ENCODE data around the gene PTPRN2. TPM values are rescaled to one million over a fixed set of nuclear protein-coding genes. Genes with fewer than 3 reads are reported as not detected.

PTPRN2 gene
- total RNA-seq, 1 donor from 2014 or later: 15.4 TPM

DNA sequence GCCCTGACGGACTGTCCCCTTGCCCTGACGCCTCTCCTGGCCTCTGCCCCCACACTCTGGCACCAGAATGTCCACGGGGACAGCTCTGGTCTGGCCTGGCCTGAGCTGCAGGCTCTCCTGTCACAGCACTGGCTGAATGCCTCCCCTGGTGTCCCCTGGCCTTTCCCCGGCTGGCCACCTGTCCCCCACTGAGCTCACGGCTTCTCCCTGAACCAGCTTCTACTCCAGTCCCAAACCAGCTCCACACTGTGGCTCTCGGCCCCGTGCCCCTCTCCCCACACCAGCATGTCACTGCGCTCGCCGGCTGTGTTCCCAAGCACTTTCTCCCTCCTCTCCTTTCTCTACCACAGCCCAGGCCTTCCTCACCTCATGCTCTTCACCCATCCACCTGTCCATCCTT, 864.4 kb downstream of the PTPRN2 start:
- Mint-ChIP-seq H3K27me3 (peaks cover 25% of the 10 kb centered on the region), H3K36me3 (no peaks in the 10 kb centered on the region)
- DNase-seq (ENCODE audit: extremely low spot score, unreplicated experiment): no peak

DNA sequence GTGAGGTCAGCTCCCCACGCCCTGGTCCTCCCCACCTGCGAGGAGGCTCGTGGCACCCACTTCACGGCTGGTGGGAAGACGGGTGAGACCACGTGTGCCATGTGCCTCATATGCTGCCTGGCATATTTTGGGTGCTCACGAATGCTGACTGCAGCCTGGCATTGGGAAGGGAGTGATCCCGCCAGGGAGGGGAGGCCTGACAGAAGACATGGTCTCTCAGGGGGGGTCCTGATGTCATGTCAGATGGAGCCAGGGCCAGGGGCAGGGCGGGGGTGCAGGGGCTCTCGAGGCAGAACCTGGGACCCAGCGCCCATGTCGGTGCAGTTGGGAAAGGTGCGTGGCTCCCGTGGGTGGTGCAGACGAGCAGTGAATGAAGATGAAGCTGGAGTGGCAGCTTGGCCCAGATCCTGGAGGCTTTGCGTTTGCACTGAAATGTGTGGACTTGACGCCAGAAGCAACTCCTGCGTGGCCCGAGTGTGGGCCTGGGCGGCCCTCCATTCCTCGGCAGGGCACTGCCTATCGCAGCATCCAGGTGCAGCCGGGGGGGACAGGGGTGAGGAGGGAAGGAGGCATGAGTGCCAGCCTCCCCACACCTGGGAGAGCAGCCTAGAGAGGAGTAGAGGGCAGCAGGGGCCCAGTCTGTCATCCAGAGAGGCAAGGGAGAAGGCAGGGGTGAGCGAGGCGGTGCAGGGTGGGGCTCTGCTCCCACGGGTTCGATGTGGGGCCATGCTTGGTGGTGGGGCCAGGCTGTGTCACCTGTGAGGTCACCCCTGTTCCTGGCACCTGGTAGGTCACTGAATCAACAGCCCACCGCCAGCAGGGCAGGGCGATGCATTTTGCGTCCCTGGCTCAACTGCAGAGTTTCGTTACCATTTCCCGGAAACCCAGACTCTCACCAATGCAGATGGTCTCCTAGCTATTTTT, 865.2 kb downstream of the PTPRN2 start:
- Mint-ChIP-seq H3K36me3 (no peaks in the 10 kb centered on the region), H3K27me3 (peaks cover 22% of the 10 kb centered on the region), H3K4me1 (ENCODE audit: unreplicated experiment) (peaks cover 5% of the 10 kb centered on the region), H3K27ac (no peak overlapping the region), H3K4me3 (no peak overlapping the region), H3K9me3 (no peaks in the 10 kb centered on the region)
- TF ChIP-seq, protein P1, sequence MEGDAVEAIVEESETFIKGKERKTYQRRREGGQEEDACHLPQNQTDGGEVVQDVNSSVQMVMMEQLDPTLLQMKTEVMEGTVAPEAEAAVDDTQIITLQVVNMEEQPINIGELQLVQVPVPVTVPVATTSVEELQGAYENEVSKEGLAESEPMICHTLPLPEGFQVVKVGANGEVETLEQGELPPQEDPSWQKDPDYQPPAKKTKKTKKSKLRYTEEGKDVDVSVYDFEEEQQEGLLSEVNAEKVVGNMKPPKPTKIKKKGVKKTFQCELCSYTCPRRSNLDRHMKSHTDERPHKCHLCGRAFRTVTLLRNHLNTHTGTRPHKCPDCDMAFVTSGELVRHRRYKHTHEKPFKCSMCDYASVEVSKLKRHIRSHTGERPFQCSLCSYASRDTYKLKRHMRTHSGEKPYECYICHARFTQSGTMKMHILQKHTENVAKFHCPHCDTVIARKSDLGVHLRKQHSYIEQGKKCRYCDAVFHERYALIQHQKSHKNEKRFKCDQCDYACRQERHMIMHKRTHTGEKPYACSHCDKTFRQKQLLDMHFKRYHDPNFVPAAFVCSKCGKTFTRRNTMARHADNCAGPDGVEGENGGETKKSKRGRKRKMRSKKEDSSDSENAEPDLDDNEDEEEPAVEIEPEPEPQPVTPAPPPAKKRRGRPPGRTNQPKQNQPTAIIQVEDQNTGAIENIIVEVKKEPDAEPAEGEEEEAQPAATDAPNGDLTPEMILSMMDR (conservative IDR thresholded peaks at IDR 0.05): no peak
- DNase-seq (ENCODE audit: extremely low spot score, unreplicated experiment): no peak

More for the DNA sequence above, 864.4 kb downstream of the PTPRN2 start:
- Mint-ChIP-seq H3K4me3 (no peak overlapping the region), H3K4me1 (ENCODE audit: unreplicated experiment) (no peaks in the 10 kb centered on the region), H3K27ac (no peak overlapping the region), H3K9me3 (no peaks in the 10 kb centered on the region)
- TF ChIP-seq, protein P1 (conservative IDR thresholded peaks at IDR 0.05): no peak

DNA sequence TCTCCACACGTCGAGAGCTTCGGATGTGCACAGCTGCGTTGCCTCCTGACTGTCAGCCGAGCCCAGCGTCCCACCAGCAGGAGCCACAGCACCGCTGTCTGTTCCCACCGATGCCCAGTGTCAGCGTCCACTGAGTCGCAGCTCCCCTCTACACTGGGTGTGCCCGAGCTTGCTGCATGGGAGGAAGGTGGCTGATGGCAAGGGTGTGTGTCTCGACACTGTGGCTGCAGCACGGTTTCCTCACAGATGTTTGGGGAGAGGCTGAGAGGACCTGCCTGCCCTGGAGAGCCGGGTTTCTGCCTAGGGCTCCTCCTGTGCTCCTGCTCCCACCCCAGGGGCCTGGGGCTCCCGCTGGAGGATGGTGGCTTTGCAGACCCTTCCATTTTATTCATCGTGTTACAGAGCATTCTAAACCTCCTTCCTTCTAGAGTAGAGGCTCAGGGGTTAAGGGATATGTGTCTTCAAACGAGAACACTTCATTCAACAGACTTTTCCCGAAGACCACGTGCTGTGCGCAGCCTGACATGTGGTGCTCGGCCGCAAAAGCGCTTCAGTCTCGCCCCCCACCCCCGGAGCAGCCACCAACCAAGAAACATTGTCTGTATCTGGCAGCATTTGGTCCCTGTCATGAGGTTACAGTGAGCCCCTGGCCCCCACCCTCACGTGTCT, 866.0 kb downstream of the PTPRN2 start:
- no peak overlapping the region for H3K27ac Mint-ChIP-seq
- no peaks in the 10 kb centered on the region for H3K9me3 Mint-ChIP-seq
- peaks cover 14% of the 10 kb centered on the region for H3K27me3 Mint-ChIP-seq
- H3K4me3 Mint-ChIP-seq: no peak overlapping the region
- TF ChIP-seq, protein P1 (conservative IDR thresholded peaks at IDR 0.05): no peak
- no peaks in the 10 kb centered on the region for H3K36me3 Mint-ChIP-seq
- H3K4me1 Mint-ChIP-seq (ENCODE audit: unreplicated experiment): peaks cover 5% of the 10 kb centered on the region
- no peak for DNase-seq (ENCODE audit: extremely low spot score, unreplicated experiment)

DNA sequence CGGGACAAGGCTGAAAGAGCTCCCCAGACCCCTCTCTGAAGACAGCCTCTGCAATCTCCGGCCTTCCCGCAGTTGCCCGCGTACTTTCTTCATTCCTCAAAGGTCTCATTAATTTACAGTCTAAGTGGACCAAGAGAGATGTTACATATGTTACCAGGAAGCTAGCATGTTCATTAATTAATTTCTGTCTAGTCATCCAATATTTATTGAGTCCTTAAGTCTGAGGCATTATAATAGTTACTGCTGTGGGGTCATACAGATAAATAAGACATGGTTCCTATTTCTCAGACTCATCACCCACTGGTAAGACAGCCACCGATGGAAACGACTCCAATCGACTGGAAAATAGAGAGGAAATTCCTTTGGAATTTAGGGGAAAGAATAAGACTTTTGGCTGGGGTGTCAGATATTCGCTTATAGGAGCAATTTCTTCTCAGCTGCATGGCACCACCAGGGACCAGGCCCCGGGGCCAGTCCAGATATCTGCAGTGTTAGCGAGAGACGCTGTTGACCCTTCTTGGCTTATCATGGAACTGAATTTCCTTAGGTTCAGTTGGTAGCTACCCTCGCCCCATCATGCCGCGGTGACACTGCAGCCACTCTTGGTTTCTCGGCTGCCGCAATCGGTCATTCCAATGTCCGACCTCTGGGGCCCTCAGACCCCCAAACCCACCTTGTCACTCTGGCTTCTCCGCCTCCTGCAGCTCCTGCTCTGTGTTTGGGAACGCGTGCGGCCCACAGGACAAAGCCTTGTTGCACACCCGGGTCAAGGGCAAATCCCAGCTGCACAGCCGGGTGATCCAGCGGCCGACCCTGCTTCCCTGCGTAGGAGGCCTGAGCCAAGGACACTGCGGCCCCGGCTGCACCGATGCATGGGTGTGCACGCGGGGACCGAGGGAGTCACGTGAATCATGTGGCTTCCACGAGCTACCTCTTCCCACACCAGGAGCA, 867.6 kb downstream of the PTPRN2 start:
- peaks cover 5% of the 10 kb centered on the region for H3K4me1 Mint-ChIP-seq (ENCODE audit: unreplicated experiment)
- H3K36me3 Mint-ChIP-seq: no peaks in the 10 kb centered on the region
- no peaks in the 10 kb centered on the region for H3K9me3 Mint-ChIP-seq
- no peak for DNase-seq (ENCODE audit: extremely low spot score, unreplicated experiment)
- TF ChIP-seq, protein P1 (conservative IDR thresholded peaks at IDR 0.05): no peak
- peaks cover 10% of the 10 kb centered on the region for H3K27me3 Mint-ChIP-seq
- H3K27ac Mint-ChIP-seq: no peak overlapping the region
- H3K4me3 Mint-ChIP-seq: no peak overlapping the region

DNA sequence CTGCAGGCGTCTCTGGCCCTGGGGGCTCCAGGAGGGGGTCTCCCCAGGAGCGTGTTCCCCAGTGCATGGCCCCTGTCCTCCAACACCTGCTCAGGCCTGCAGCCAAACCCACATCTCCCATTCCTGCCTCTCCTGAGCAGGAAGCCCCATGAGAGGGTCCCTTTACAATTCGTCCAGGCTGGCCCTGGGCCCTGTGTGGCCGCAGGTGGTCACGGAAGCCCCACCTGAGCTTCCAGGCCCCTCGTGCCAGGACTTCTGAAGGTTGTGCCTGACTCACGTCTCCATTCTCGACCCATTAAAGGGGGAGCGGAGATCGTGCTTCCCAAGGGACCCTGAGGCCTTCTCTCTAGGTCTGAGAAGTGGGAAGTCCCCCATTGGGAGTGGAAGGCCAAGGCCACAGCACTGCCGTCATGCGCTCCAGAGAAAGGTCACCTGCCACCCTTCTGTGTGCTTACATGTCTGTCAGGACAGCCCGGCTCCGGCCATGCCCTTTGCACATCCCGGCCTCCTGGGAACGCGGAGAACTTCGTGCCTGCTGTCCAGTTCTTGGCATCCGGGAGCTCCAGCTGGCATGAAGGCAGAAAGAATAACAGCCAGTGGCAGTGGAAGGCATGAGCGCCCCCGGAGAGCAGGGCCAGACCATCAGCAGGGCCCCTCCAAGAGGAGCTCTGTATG, 868.5 kb downstream of the PTPRN2 start:
- Mint-ChIP-seq H3K27me3 (peaks cover 14% of the 10 kb centered on the region), H3K4me1 (ENCODE audit: unreplicated experiment) (peaks cover 5% of the 10 kb centered on the region), H3K4me3 (no peak overlapping the region), H3K27ac (no peak overlapping the region), H3K36me3 (no peaks in the 10 kb centered on the region), H3K9me3 (no peaks in the 10 kb centered on the region)
- TF ChIP-seq, protein P1 (conservative IDR thresholded peaks at IDR 0.05): no peak
- no peak for DNase-seq (ENCODE audit: extremely low spot score, unreplicated experiment)

Measured in type B pancreatic cell (in vitro differentiated cells).